ENCODE data around the gene ZSCAN5B. TPM values are rescaled to one million over a fixed set of nuclear protein-coding genes. Genes with fewer than 3 reads are reported as not detected.
"Not testable (repeated sequence)": the region's sequence is repeated elsewhere in the genome, so short reads cannot be mapped to it uniquely, and the experiment has no call there.

ZSCAN5B gene
- total RNA-seq, 2 donors from 2014 or later, result 1.9 TPM; not detected in 1

- intact Hi-C loops (cut with DNase I), result no loop called here
- Histone ChIP-seq H3K4me3 (no peak overlapping the region), H3K4me1 (replicated peaks) (no peaks in the 10 kb centered on the region), H3K36me3 (no peaks in the 10 kb centered on the region), H3K27ac (no peak overlapping the region), H3K9me3 (no peaks in the 10 kb centered on the region), H3K27me3 (replicated peaks; ENCODE audit: insufficient read depth) (no peaks in the 10 kb centered on the region)
- WGBS, result 88% methylated on average over 12 of the region's 12 CpGs
- no peak for DNase-seq (ENCODE audit: low spot score)
- no peak for TF ChIP-seq CTCF (IDR thresholded peaks at IDR 0.05)
- no peak for TF ChIP-seq POLR2AphosphoS5 (IDR thresholded peaks at IDR 0.05)
- no peak for TF ChIP-seq POLR2A (IDR thresholded peaks at IDR 0.05)
Observed at GRCh38 chr19:56209091-56209490, 11.5 kb upstream of the ZSCAN5B start.

- H3K36me3 ChIP-seq; intact Hi-C loops (cut with DNase I); H3K4me3 ChIP-seq; H3K9me3 ChIP-seq; H3K27me3 ChIP-seq (replicated peaks; ENCODE audit: insufficient read depth); DNase-seq (ENCODE audit: low spot score); H3K27ac ChIP-seq; H3K4me1 ChIP-seq (replicated peaks): not testable (repeated sequence)
- 80% methylated on average over 5 of the region's 5 CpGs for WGBS
Observed at GRCh38 chr19:56207581-56207980, 10.0 kb upstream of the ZSCAN5B start.

GRCh38 chr19:56201973-56202372 is 4.4 kb upstream of the ZSCAN5B start, which contains the start of gene ZSCAN5C:
Gene ZSCAN5C (plus strand): TSS chr19:56202273. CDS start chr19:56205914, 3,641 bp downstream.
- WGBS, result 63% methylated on average over 3 of the region's 3 CpGs

GRCh38 chr19:56199687-56200086 is 2.1 kb upstream of the ZSCAN5B start:
- 73% methylated on average over 7 of the region's 7 CpGs for WGBS
- no peaks in the 10 kb centered on the region for H3K36me3 ChIP-seq
- no peaks in the 10 kb centered on the region for H3K4me1 ChIP-seq (replicated peaks)
- no peak for DNase-seq (ENCODE audit: low spot score)
- no peaks in the 10 kb centered on the region for H3K27me3 ChIP-seq (replicated peaks; ENCODE audit: insufficient read depth)
- no peaks in the 10 kb centered on the region for H3K9me3 ChIP-seq
- intact Hi-C loops (cut with DNase I), result no loop called here
- H3K4me3 ChIP-seq, result no peak overlapping the region
- H3K27ac ChIP-seq, result no peak overlapping the region
- TF ChIP-seq POLR2A (IDR thresholded peaks at IDR 0.05) (no peak), POLR2AphosphoS5 (IDR thresholded peaks at IDR 0.05) (no peak), CTCF (IDR thresholded peaks at IDR 0.05) (no peak)

More at GRCh38 chr19:56201973-56202372, 4.4 kb upstream of the ZSCAN5B start, which contains the start of gene ZSCAN5C:
- TF ChIP-seq POLR2AphosphoS5 (IDR thresholded peaks at IDR 0.05) (no peak), CTCF (IDR thresholded peaks at IDR 0.05) (no peak), POLR2A (IDR thresholded peaks at IDR 0.05) (no peak)
- H3K9me3 ChIP-seq, result no peaks in the 10 kb centered on the region
- no peaks in the 10 kb centered on the region for H3K4me1 ChIP-seq (replicated peaks)
- H3K36me3 ChIP-seq, result no peaks in the 10 kb centered on the region
- intact Hi-C loops (cut with DNase I), result no loop called here
- no peak within 1 kb of the TSS for H3K4me3 ChIP-seq
- H3K27me3 ChIP-seq (replicated peaks; ENCODE audit: insufficient read depth), result no peaks in the 10 kb centered on the region
- H3K27ac ChIP-seq, result no peak within 1 kb of the TSS
- no peak for DNase-seq (ENCODE audit: low spot score)

GRCh38 chr19:56193981-56194640 is 3.5 kb downstream of the ZSCAN5B start:
- no peak overlapping the region for H3K4me3 ChIP-seq
- no peaks in the 10 kb centered on the region for H3K36me3 ChIP-seq
- H3K27me3 ChIP-seq (replicated peaks; ENCODE audit: insufficient read depth), result no peaks in the 10 kb centered on the region
- no peak overlapping the region for H3K27ac ChIP-seq
- H3K4me1 ChIP-seq (replicated peaks), result no peaks in the 10 kb centered on the region
- DNase-seq (ENCODE audit: low spot score), result no peak
- TF ChIP-seq POLR2A (IDR thresholded peaks at IDR 0.05), result no peak
- no peak for TF ChIP-seq POLR2AphosphoS5 (IDR thresholded peaks at IDR 0.05)
- no peak for TF ChIP-seq CTCF (IDR thresholded peaks at IDR 0.05)
- H3K9me3 ChIP-seq, result no peaks in the 10 kb centered on the region
- WGBS, result 77% methylated on average over 12 of the region's 12 CpGs
- intact Hi-C loops (cut with DNase I), result no loop called here

Data from prostate gland (tissue), 2 donors.